CD4-positive, alpha-beta T cell treated with Interleukin-21 for 1 hour (primary cell): ENCODE data around the gene PES1.
"Not testable (repeated sequence)": the region's sequence is repeated elsewhere in the genome, so short reads cannot be mapped to it uniquely, and the experiment has no call there.

Source experiments
- DNase-seq: peaks from one replicate; pipeline ENCODE4 v3.0.0-alpha.2; 2020

The PES1 gene

GRCh38 chr22:30607939-30608338, 16.2 kb upstream of the PES1 start:
- DNase-seq, result no peak

DNA sequence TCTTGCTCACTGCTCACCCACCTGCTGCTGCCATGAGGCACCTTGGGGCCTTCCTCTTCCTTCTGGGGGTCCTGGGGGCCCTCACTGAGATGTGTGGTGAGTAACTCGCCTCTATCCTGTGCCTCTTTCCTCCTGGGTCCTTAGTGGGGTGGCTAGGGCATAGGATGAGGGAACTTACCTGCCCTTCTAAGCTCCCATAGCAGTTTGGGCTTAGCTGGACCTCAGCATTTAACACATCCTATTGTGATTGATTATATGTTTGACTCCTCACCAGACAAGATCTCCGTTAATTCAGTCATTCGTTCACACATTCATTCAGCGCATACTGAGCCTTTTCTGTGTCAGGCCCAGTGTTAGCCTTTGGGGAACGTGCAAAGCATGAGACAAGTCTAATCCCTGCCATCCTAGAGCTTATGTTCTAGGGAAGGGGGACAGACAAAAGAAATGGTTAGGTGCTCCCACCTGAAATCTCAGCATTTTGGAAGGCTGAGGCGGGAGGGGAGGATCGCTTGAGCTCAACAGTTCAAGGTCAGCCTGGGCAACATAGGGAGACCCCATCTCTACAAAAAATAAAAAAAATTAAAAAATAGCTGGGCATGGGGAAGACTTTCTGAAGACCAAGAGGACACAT, 15.7 kb upstream of the PES1 start:
- DNase-seq, result no peak

DNA sequence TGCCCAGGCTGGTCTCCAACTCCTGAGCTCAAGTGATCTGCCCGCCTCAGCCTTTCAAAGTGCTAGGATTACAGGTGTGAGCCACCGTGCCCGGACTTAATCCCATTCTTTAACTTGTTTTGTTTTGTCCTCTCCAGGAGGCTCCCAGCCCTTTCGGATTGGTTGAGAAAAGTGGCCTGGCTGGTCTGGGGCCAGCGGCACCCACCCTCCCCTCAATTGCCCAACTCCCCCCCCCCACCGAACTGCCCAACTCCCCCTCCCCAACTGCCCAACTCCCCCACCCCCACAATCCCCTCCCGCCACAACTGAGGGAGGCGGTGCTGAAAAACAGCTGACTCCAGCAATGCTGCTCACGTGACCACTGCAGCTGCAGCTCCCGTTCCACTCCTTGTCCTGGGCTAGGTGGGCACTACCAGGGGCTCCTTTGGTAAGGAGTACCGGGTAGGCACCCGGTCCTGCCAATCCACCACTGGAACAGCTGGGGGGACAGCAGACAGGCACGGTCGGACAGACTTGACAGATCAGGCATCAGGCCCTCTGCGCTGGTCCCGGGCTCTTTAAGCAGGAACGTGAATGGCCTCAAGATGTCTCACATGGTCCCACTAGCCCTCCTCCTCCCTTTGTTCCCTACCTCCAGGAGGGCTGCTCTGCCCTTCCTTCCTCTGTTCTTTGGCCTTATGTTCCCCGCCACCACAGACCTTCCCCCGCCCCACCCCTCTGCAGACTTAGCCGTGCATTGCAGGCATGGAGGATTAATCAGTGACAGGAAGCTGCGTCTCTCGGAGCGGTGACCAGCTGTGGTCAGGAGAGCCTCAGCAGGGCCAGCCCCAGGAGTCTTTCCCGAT, 15.0 kb upstream of the PES1 start, which contains the start of gene TCN2:
Gene TCN2, plus strand, starts transcription at position 720 of the 845 bp plus-strand sequence. CDS start 158 bp downstream, outside the sequence.
- DNase-seq, result peak; percentile 25

- DNase-seq, result peak; percentile 49
Measured at GRCh38 chr22:30605449-30606110, 13.9 kb upstream of the PES1 start.

GRCh38 chr22:30604723-30605122, 13.0 kb upstream of the PES1 start:
- no peak for DNase-seq

DNA sequence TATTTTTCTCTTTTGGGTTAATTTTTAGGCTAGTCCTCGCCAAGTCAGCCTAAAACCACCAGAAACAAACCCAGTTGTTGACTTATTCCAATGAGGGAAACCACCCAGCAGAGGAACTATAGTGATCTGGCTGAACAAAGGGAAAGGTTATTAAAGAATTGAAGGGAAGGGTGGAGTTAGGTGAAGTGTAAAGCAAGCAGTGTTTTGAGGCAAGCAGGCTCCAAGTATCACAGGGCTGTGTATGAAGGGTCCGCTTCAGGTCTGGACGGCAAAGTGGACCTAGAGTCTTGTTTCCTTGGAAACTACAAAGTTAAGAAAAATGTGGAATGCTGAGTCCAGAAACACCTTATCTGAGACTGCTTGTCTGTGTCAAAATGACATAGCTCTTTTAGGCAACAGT, 12.1 kb upstream of the PES1 start:
- DNase-seq, result no peak

DNA sequence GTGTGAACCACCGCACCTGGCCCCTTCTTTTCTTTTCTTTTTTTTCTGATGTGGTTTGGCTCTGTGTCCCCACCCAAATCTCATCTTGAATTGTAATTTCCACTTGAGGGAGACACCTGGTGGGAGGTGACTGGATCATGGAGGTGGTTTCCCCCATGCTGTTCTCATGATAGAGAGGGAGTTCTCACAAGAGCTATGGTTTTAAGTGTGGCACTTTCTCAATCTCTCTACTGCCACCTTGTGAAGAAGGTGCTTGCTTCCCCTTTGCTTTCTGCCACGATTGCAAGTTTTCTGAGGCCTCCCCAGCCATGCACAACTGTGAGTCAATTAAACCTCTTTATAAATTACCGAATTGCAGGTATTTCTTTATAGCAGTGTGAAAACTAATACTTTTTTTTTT, 10.3 kb upstream of the PES1 start:
- DNase-seq, result peak; percentile 32

DNA sequence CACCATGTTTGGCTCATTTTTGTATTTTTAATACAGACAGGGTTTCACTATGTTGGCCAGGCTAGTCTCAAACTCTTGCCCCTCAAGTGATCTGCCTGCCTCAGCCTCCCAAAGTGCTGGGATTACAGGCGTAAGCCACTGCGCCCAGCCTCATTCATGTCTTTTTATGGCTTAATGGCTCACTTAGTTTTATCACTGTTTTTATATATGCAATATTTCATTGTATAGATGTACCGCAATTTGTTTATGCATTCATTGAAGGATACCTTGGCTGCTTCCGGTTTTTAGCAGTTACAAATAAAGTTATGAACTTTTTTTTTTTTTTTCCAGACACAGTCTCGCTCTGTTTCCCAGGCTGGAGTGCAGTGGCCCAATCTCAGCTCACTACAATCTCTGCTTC, 9.8 kb upstream of the PES1 start:
- no peak for DNase-seq

DNA sequence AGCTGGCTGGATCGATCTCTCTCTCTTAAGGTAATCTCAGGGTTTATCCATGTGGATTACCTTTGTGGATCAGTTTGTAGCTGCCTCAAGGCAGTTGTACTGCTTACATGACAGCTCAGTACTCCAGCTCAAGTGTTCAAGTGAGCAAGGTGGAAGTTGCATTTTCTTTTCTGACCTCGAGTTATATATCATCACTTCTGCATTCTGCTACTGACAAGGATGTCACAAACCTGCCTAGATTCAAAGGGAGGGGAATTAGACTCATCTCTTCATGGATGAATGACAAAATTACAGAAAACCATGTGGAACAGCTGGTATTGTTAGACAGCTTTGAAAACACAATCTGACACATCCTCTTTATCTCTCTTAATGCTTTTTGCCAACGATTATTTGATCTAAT, 9.2 kb upstream of the PES1 start:
- no peak for DNase-seq

DNA sequence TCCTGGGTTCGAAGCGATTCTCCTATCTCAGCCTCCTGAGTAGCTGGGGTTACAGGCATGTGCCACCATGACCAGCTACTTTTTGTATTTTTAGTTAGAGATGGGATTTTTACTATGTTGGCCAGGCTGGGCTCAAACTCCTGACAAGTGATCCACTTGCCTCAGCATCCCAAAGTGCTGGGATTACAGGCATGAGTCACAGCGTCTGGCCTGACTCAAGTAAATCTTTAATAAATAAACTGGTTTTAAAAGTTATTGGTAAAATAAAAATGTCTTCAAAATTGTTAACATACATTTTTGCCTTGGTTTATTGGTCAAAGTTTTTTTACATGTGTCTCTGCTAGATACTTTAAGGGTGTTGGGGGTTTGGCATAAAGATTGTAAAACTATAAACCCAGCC, 7.3 kb upstream of the PES1 start:
- DNase-seq, result no peak

- DNase-seq, result no peak
Measured at GRCh38 chr22:30596886-30597285, 5.2 kb upstream of the PES1 start.

GRCh38 chr22:30596199-30596598, 4.5 kb upstream of the PES1 start:
- no peak for DNase-seq

- DNase-seq, result not testable (repeated sequence)
Measured at GRCh38 chr22:30592360-30592713, 627 bp upstream of the PES1 start.

DNA sequence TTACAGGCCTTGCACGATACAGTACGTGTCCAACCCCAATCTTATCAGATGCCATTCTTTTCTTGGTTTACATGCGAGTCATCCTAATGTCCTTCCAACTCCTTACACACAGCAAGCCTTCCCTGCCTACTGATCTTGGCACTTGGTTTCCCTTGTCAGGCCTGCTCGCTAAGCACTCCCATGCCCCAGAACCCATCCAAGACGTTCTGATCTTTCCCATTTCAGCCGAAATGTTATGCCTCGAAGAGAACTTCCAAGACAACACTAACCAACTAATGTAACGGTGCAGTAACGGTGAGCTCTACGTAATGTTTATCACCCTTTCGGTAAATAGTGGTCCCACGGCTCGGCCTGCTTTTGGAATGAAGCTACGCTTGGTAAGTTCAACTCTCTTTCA, 521 bp downstream of the PES1 start:
- no peak for DNase-seq

- DNase-seq, result no peak
Measured at GRCh38 chr22:30586414-30586813, 5.3 kb downstream of the PES1 start.

- no peak for DNase-seq
Measured at GRCh38 chr22:30584441-30584840, 7.3 kb downstream of the PES1 start.

DNA sequence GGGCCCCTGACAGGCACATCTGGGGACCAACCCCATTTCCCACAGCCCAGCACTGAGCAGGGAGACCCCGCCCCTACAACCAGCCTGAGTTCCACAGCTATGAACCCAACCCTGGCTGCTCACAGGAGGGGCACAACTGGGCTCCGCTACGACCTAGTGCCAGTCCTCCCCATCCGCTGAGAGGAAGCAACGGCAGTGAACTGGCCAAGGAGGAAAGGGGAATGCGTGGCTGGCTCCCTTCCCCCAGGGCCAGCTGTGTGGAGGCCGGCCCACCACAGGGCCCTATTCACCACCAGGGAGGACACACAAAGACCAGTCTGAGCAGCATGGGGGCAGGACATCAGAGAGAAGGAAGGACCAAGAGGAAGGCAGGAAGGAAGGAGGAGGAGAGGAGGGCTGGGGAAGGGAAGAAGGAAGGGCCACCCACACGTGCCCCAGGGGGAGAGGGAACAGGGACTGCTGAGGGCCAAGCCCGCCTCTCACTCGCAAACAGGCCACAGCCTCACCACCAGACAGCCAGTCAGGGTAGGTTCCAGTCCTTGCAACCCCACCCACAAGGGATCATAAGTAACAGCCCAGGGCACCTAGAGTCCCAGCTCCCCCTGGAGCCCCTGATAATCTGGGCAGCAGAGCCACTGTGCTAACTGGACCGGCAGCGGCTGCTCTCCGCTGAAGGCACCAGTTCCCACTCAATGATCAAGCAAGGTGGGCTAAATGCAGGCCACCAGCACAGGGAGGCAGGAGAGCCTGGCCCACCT, 8.7 kb downstream of the PES1 start:
- DNase-seq, result no peak

DNA sequence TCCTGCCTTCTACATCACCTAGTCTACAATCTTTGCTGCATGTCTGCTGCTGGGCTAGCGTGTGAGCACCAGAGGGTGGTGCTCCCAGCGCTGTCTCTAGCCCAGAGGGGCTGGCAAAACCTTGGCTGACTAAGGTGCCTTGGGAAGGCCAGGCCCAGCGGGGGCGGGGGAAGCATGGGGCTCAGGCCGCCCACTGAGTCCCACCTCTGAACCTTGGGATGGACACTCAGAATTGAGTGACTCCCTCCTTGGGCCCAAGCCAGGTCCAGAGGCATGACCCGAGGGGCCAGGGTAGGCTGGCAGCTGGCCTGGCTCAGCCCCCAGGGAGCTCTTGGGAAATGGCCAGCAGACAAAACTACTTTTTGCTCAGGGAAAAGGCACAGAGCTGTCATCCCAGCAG, 9.7 kb downstream of the PES1 start:
- DNase-seq, result no peak

- DNase-seq, result no peak
Measured at GRCh38 chr22:30580896-30581295, 10.8 kb downstream of the PES1 start.

DNA sequence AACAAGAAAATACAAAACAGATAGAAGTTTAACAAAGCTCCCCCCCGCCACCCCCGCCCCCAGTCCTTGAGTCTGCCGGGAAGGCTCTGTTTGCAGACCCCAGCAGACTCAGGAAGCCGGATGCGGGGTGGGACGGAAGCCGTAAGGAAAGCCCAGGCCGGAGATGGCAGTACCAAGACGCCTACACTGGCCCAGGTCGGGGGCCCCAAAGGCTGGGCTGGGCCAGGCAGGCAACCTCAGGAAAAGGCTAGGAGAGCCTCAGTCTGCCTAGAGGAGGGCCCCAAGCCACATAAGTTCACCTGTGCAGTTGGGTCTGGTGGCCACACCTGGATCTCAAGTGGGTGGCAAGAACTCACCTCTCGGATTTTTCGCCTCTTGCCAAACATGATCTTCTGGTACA, 13.2 kb downstream of the PES1 start:
- DNase-seq, result no peak

GRCh38 chr22:30575859-30576258, 15.9 kb downstream of the PES1 start:
- DNase-seq, result no peak

DNA sequence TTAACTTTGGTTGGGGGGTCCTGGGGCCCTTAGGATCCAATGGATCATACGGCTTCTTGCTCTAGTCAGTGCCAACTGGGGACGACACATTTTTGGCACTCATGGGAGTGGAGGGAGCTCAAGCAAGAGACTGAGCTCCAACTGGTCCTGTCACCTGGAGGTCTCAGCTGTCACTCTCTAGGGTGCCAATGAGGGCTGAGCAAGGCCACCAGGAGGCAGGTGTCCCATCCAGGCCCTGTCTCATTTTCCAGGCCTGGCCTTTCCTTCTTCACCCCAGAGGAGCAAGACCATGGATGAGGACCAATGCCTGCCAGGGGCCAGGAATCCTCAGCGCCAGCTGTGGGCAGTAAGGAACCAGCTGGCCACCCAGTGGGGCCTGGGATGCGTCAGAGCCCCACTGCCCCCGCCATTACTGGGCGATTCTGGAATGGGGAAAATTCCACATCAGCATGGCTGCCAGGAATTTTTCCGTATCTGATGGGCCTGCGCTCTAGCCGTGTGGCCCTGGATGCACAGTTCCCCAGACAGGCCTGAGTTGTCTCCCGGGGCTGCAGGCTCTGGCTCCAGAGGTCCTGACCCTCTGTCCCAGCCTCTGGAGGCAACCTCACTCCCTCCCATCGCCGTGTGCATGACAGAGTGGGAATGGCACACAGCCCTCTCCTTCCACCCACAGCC, 16.6 kb downstream of the PES1 start:
- DNase-seq, result no peak
